ENCODE results near the gene MFSD1.

DNA sequence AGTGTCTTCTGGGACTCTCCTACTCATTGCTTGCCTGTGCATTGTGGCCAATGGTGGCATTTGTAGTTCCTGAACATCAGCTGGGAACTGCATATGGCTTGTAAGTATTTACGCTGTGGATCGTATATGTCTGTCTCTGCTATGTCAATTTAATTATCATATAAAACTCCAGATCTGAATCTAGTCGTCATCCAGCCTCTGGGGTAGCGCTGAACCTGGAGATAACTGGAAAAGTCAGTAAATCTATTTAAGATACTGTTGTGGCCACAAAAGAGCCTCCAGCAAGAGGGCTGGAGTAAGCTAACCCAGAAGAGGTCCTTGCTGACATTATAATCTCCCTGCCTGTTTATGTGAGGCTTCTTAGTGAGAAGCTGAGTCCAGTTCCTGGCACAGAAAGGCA, 21.6 kb downstream of the MFSD1 start:
- TF ChIP-seq POLR2A (IDR thresholded peaks at IDR 0.05; ENCODE audit: low read length) (no peak), GATA1 (IDR thresholded peaks at IDR 0.05; ENCODE audit: low read depth, low read length) (no peak)
